ENCODE results near the gene CACNA1C.

The CACNA1C gene

DNA sequence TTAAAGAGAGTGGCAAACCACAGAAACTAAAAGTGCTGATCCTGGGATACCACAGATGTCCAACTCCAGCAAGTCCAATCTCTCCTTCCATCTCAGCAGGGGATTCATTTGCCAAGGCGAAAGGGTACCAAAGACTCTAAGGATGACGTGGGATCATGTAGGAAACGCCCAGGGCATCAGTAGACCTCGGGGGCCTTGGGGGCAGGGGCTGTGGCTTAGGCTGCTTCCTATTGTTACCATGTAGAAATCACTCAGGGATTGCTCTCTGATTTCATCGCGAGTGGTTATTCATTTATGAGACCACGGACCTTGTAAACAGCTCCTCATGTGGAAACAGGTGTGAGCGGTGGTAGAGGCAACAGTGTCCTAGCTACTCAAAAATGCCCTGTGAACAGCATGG, 592.7 kb downstream of the CACNA1C start:
- TF ChIP-seq, protein P1, sequence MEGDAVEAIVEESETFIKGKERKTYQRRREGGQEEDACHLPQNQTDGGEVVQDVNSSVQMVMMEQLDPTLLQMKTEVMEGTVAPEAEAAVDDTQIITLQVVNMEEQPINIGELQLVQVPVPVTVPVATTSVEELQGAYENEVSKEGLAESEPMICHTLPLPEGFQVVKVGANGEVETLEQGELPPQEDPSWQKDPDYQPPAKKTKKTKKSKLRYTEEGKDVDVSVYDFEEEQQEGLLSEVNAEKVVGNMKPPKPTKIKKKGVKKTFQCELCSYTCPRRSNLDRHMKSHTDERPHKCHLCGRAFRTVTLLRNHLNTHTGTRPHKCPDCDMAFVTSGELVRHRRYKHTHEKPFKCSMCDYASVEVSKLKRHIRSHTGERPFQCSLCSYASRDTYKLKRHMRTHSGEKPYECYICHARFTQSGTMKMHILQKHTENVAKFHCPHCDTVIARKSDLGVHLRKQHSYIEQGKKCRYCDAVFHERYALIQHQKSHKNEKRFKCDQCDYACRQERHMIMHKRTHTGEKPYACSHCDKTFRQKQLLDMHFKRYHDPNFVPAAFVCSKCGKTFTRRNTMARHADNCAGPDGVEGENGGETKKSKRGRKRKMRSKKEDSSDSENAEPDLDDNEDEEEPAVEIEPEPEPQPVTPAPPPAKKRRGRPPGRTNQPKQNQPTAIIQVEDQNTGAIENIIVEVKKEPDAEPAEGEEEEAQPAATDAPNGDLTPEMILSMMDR (IDR thresholded peaks at IDR 0.05; ENCODE audit: low read depth, low read length), result no peak
- no peak overlapping the region for H3K4me3 ChIP-seq (ENCODE audit: low read depth, low read length)

DNA sequence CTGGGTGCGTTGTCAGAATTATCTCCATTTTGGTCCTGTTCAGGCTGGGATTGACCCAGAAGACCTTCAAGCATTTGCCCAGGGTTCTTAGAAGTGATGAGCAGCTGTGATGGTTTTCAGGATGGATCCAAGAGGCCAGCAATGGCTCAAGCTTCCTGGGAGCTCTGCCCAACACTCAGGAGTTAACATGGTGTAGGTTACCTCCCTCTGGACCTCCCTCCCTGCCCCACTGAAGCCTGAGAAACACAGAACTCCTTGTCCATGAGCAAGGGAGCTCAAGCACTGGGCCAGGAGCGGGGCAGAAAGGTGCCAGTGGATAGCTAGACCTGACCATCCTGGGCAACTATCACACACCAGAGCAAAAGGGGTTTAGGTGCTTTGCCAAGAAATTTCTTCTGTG, 593.6 kb downstream of the CACNA1C start:
- H3K4me3 ChIP-seq (ENCODE audit: low read depth, low read length), result no peak overlapping the region
- TF ChIP-seq, protein P1 (IDR thresholded peaks at IDR 0.05; ENCODE audit: low read depth, low read length), result no peak

DNA sequence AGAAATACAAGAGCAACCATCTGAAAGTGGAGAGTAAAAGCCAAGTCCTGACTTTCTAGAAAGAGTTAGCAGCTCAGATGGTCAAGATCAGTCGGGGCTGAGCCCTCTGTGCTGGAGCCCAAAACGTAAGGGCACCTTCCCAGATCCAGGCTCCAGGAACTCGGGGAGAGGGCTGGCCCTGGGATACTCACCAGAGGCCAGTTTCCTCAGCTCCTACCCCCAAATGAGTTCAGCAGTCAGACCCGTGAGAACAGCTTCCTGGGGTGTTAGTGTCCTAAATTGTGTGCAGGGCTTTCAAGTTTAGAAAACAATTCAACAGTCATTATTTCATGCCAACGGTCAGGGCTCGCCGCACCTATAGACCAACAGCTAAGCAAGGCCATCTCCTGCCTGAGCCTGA, 594.4 kb downstream of the CACNA1C start:
- no peak overlapping the region for H3K4me3 ChIP-seq (ENCODE audit: low read depth, low read length)
- TF ChIP-seq, protein P1 (IDR thresholded peaks at IDR 0.05; ENCODE audit: low read depth, low read length), result no peak

DNA sequence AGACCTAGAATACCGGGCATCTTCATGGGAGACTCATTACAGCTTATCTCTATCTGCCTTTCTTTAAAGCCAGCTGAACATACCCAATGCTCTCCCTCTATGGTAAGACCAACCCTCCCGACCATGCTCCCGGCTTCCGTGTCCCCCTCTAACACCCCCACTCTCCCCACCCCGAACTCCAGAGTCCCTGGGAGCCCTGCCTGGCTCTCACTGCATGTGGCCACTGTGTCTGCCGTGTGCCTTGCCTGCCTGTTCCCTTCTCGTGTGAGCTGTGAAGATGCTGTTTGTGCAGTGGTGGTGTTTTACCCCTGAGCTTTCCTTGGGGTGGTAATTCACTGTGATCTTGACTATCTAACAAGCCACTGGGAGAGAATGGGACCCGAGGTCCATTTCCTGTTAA, 595.6 kb downstream of the CACNA1C start:
- TF ChIP-seq, protein P1 (IDR thresholded peaks at IDR 0.05; ENCODE audit: low read depth, low read length), result no peak

DNA sequence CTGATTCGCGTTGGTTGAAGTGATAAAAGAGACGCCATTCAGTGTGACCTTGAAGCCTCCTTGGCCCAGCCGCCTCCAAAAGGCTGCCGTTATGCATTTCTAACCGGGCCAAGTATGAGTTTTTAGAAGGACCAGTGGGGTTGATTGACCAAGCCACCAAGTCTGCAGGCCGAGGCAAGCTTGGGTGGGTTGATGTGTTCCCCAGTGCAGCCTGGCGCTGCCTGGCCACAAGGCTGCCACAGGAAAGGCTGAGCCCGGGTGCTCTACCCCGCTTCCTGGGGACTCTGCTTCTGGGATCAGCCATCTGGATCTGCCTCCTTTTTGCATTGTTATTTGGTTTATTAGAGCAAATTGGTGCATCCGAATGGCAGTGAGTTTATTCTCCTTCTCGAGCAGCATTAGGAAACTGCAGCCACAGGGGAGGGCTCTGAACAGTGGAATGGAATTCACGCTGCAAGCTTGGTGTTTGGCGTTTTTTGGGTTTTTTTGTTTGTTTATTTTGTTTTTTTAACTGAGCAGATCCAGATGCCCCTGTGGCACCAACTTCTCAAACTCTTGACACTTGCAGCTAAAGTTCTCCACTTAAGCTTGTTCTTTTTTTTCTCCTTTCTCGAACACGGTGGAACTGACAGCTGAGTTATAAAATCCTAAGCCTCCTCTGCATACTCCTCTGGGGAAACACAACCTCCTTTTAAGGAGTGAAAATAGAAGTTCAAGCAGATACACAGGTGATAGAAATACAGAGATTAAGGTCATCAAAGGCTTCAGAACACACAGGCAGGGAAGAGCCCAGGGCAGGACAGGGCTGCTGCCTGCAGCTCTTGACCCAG, 596.6 kb downstream of the CACNA1C start:
- no peak overlapping the region for H3K4me3 ChIP-seq (ENCODE audit: low read depth, low read length)
- TF ChIP-seq, protein P1 (IDR thresholded peaks at IDR 0.05; ENCODE audit: low read depth, low read length), result no peak

More for the DNA sequence above, 595.6 kb downstream of the CACNA1C start:
- no peak overlapping the region for H3K4me3 ChIP-seq (ENCODE audit: low read depth, low read length)

DNA sequence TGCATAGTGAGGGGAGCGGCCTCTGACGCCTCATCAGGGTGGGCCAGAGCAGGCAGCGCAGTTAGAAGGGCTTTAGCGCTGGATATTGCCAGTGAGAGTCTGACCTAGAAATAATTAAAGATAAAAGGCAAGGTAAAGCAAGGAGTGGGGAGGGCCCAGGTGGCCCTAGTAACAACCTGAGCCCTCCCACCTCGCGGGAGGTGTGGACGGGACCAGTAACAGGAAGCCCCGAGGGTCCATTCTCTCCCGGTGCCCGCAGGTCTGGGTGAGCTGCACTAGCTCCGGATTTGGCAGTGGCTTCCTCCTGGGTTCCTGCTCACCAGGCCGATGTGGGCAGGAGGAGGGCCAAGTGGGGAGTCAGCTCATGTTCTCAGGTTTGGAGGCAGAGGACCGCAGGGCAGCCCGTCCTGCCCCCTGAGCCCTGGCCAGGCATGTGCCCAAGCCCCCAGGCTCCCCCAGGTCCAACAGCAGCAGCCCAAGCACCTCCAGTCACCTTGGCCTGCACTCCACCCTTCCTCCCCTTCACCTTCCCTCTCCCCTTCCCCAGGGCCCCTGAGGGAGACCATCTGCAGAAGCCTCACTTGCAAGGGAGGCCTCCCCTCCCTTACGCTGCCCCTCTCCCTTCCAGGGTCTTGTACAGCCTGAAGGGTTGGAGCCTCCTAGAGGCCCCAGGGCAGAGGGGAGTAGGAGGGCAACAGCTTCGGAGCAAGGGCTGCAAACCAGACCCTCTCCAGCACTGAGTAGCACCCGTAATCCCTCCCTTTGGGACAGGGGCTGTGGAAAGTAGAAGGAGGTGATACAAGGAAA, 597.7 kb downstream of the CACNA1C start:
- H3K4me3 ChIP-seq (ENCODE audit: low read depth, low read length), result no peak overlapping the region
- TF ChIP-seq, protein P1 (IDR thresholded peaks at IDR 0.05; ENCODE audit: low read depth, low read length), result no peak

Data from WI38 (cell line).